Thyroid gland (tissue), 4 donors: ENCODE results near the gene APOBEC2. TPM values are rescaled to one million over a fixed set of nuclear protein-coding genes. Genes with fewer than 3 reads are reported as not detected.

Source experiments
- DNase-seq, 2 donors: peaks; one replicate each; pipeline ENCODE4 v3.0.0-alpha.2; 2019
- H3K27ac ChIP-seq, 3 donors: fragments of 200-600 bp; sonication (generic); 1 replicate in 2 of 3; 2 replicates in 1 of 3; pipeline ENCODE4 v1.5.1; 2016 to 2019; ENCODE audit warnings: mild to moderate bottlenecking in 1 of 3, moderate library complexity in 1 of 3
- H3K27me3 ChIP-seq: fragments of 200-600 bp; sonication (generic); one replicate; pipeline ENCODE4 v1.5.1; 2019
- H3K36me3 ChIP-seq, 2 donors: fragments of 200-600 bp; sonication (generic); one replicate each; pipeline ENCODE4 v1.5.1; 2016 to 2019
- H3K4me1 ChIP-seq, 2 donors: fragments of 200-600 bp; sonication (generic); one replicate each; pipeline ENCODE4 v1.5.1; 2017 to 2019
- H3K4me3 ChIP-seq, 3 donors: fragments of 200-600 bp; sonication (generic); replicated peaks in 1 of 3; 1 replicate in 2 of 3; 2 replicates in 1 of 3; pipeline ENCODE4 v1.5.1; 2016; ENCODE audit warnings: mild to moderate bottlenecking in 1 of 3
- H3K9me3 ChIP-seq: fragments of 200-600 bp; sonication (generic); one replicate; pipeline ENCODE4 v1.5.1; 2017
- CTCF ChIP-seq, 6 experiments: fragments of 200-600 bp in 3 of 6; fragments of 450-650 bp in 3 of 6; sonication (generic) in 3 of 6; IDR thresholded peaks; one replicate each; pipeline ENCODE4 v1.5.1; 2016 to 2019; ENCODE audit warnings: antibody characterized with exemption in 6 of 6, mild to moderate bottlenecking in 2 of 6, inconsistent platforms in 1 of 6, moderate library complexity in 1 of 6
- POLR2A ChIP-seq, 2 donors: fragments of 450-650 bp; IDR thresholded peaks; one replicate each; pipeline ENCODE4 v1.6.1; 2017; ENCODE audit warnings: antibody characterized with exemption in 2 of 2, mild to moderate bottlenecking in 2 of 2, moderate library complexity in 1 of 2
- WGBS, 2 donors: methylation state at CpG; one replicate each; pipeline ENCODE4 v1.1.5; 2017; 5-methylcytosine and 5-hydroxymethylcytosine counted together
- intact Hi-C: fragments of 100-400 bp; cut with DNase I; formaldehyde crosslinking; loops from one replicate; pipeline ENCODE4 v1.15.1; 2023
- total RNA-seq, 4 donors: library from RNA; depleted of rRNA; stranded (reverse); fragments of >200 nt; gene quantifications; one replicate each; pipeline ENCODE4 v1.2.3, GENCODE V29; 2016

Gene APOBEC2
- total RNA-seq, 4 donors from 2014 or later, result not detected

- no peak for DNase-seq
- Histone ChIP-seq H3K36me3 (no peaks in the 10 kb centered on the region), H3K27ac (no peak overlapping the region), H3K4me1 (peaks cover 5 to 14% of the 10 kb centered on the region in 2 donors), H3K9me3 (no peaks in the 10 kb centered on the region), H3K4me3 (no peak overlapping the region), H3K27me3 (no peaks in the 10 kb centered on the region)
- intact Hi-C loops, result no loop called here
- 84 to 86% methylated on average over 1 of the region's 1 CpG for WGBS, 2 donors
- TF ChIP-seq CTCF (IDR thresholded peaks at IDR 0.05), result no peak
- no peak for TF ChIP-seq POLR2A (IDR thresholded peaks at IDR 0.05)
Observed at GRCh38 chr6:41040940-41041536, 12.0 kb upstream of the APOBEC2 start.

GRCh38 chr6:41042226-41043055 is 10.6 kb upstream of the APOBEC2 start, which contains the start of gene TSPO2:
Gene TSPO2 (plus strand): TSS chr6:41042467. CDS start chr6:41042986, 519 bp downstream.
- no peaks in the 10 kb centered on the region for H3K27me3 ChIP-seq
- intact Hi-C loops, result no loop called here
- H3K36me3 ChIP-seq, result no peaks in the 10 kb centered on the region
- H3K9me3 ChIP-seq, result no peaks in the 10 kb centered on the region
- no peak for DNase-seq
- H3K4me1 ChIP-seq, result peaks cover 5 to 14% of the 10 kb centered on the region in 2 donors
- H3K4me3 ChIP-seq, result no peak within 1 kb of the TSS
- TF ChIP-seq POLR2A (IDR thresholded peaks at IDR 0.05) (no peak), CTCF (IDR thresholded peaks at IDR 0.05) (no peak)
- 94 to 96% methylated on average over 10 of the region's 10 CpGs for WGBS, 2 donors
- H3K27ac ChIP-seq, result no peak within 1 kb of the TSS

GRCh38 chr6:41043151-41043550 is 9.9 kb upstream of the APOBEC2 start:
- TF ChIP-seq CTCF (IDR thresholded peaks at IDR 0.05) (no peak), POLR2A (IDR thresholded peaks at IDR 0.05) (no peak)
- Histone ChIP-seq H3K4me1 (peaks cover 5 to 14% of the 10 kb centered on the region in 2 donors), H3K9me3 (no peaks in the 10 kb centered on the region), H3K4me3 (no peak overlapping the region), H3K27me3 (no peaks in the 10 kb centered on the region), H3K27ac (no peak overlapping the region), H3K36me3 (no peaks in the 10 kb centered on the region)
- no peak for DNase-seq
- intact Hi-C loops, result no loop called here
- 96 to 99% methylated on average over 3 of the region's 3 CpGs for WGBS, 2 donors

GRCh38 chr6:41045664-41046063 is 7.3 kb upstream of the APOBEC2 start:
- Histone ChIP-seq H3K36me3 (no peaks in the 10 kb centered on the region), H3K27me3 (no peaks in the 10 kb centered on the region), H3K4me3 (no peak overlapping the region), H3K9me3 (no peaks in the 10 kb centered on the region), H3K4me1 (no peaks in the 10 kb centered on the region), H3K27ac (no peak overlapping the region)
- DNase-seq, result no peak
- TF ChIP-seq CTCF (IDR thresholded peaks at IDR 0.05), result no peak
- intact Hi-C loops, result no loop called here
- WGBS, 2 donors, result 64 to 74% methylated on average over 5 of the region's 5 CpGs

GRCh38 chr6:41046084-41046483 is 6.9 kb upstream of the APOBEC2 start:
- H3K27ac ChIP-seq, result no peak overlapping the region
- WGBS, 2 donors, result 100% methylated on average over 1 of the region's 1 CpG
- intact Hi-C loops, result no loop called here
- no peak overlapping the region for H3K4me3 ChIP-seq
- H3K27me3 ChIP-seq, result no peaks in the 10 kb centered on the region
- no peaks in the 10 kb centered on the region for H3K4me1 ChIP-seq
- H3K9me3 ChIP-seq, result no peaks in the 10 kb centered on the region
- TF ChIP-seq CTCF (IDR thresholded peaks at IDR 0.05), result no peak
- TF ChIP-seq POLR2A (IDR thresholded peaks at IDR 0.05), result no peak
- no peak for DNase-seq
- H3K36me3 ChIP-seq, result no peaks in the 10 kb centered on the region
